Measurements from ENCODE around the gene IL17RD. TPM values are rescaled to one million over a fixed set of nuclear protein-coding genes. Genes with fewer than 3 reads are reported as not detected.

The IL17RD gene
- total RNA-seq, 1 experiment from 2014 or later: 1.3 TPM

- Histone ChIP-seq H3K36me3 (ENCODE audit: insufficient read depth, low read length, poor library complexity, severe bottlenecking) (no peaks in the 10 kb centered on the region), H3K4me3 (ENCODE audit: low read depth, low read length, poor library complexity, severe bottlenecking) (no peak overlapping the region), H3K9me3 (ENCODE audit: low read depth, low read length, poor library complexity, severe bottlenecking) (no peaks in the 10 kb centered on the region), H3K27me3 (replicated peaks; ENCODE audit: insufficient read depth, low read depth, low read length, poor library complexity) (no peaks in the 10 kb centered on the region), H3K27ac (ENCODE audit: low read depth, low read length, poor library complexity, severe bottlenecking) (no peak overlapping the region), H3K4me1 (ENCODE audit: insufficient read depth, low read length, poor library complexity, severe bottlenecking) (peaks cover 51% of the 10 kb centered on the region)
- POLR2A ChIA-PET (ENCODE audit: low non-redundant PET): no interaction called here
- no TSS peak for BruUV-seq (replicated peaks)
- CTCF ChIA-PET: no interaction called here
- no peak for TF ChIP-seq EZH2 (IDR thresholded peaks at IDR 0.05; ENCODE audit: borderline replicate concordance, low read depth, low read length, poor library complexity, severe bottlenecking)
- no peak for TF ChIP-seq CTCF (conservative IDR thresholded peaks at IDR 0.05; ENCODE audit: low read depth, low read length)
- DNase-seq (ENCODE audit: low spot score): no peak
- intact Hi-C loops (cut with micrococcal nuclease; ENCODE audit: unreplicated experiment): no loop called here
Observed at GRCh38 chr3:57154470-57155309, 10.5 kb downstream of the IL17RD start.

GRCh38 chr3:57152151-57153143 lies 12.7 kb downstream of the IL17RD start:
- no peak for DNase-seq (ENCODE audit: low spot score)
- H3K9me3 ChIP-seq (ENCODE audit: low read depth, low read length, poor library complexity, severe bottlenecking): no peaks in the 10 kb centered on the region
- intact Hi-C loops (cut with micrococcal nuclease; ENCODE audit: unreplicated experiment): no loop called here
- H3K27ac ChIP-seq (ENCODE audit: low read depth, low read length, poor library complexity, severe bottlenecking): no peak overlapping the region
- TF ChIP-seq CTCF (conservative IDR thresholded peaks at IDR 0.05; ENCODE audit: low read depth, low read length) (no peak), EZH2 (IDR thresholded peaks at IDR 0.05; ENCODE audit: borderline replicate concordance, low read depth, low read length, poor library complexity, severe bottlenecking) (no peak)
- H3K4me1 ChIP-seq (ENCODE audit: insufficient read depth, low read length, poor library complexity, severe bottlenecking): peaks cover 31% of the 10 kb centered on the region
- no peaks in the 10 kb centered on the region for H3K27me3 ChIP-seq (replicated peaks; ENCODE audit: insufficient read depth, low read depth, low read length, poor library complexity)
- no peak overlapping the region for H3K4me3 ChIP-seq (ENCODE audit: low read depth, low read length, poor library complexity, severe bottlenecking)
- no TSS peak for BruUV-seq (replicated peaks)
- no peaks in the 10 kb centered on the region for H3K36me3 ChIP-seq (ENCODE audit: insufficient read depth, low read length, poor library complexity, severe bottlenecking)
- ChIA-PET CTCF (no interaction called here), POLR2A (ENCODE audit: low non-redundant PET) (no interaction called here)

- BruUV-seq (replicated peaks): no TSS peak
- H3K27ac ChIP-seq (ENCODE audit: low read depth, low read length, poor library complexity, severe bottlenecking): no peak overlapping the region
- TF ChIP-seq EZH2 (IDR thresholded peaks at IDR 0.05; ENCODE audit: borderline replicate concordance, low read depth, low read length, poor library complexity, severe bottlenecking): no peak
- no peak for TF ChIP-seq CTCF (conservative IDR thresholded peaks at IDR 0.05; ENCODE audit: low read depth, low read length)
- no peaks in the 10 kb centered on the region for H3K36me3 ChIP-seq (ENCODE audit: insufficient read depth, low read length, poor library complexity, severe bottlenecking)
- no peaks in the 10 kb centered on the region for H3K9me3 ChIP-seq (ENCODE audit: low read depth, low read length, poor library complexity, severe bottlenecking)
- H3K27me3 ChIP-seq (replicated peaks; ENCODE audit: insufficient read depth, low read depth, low read length, poor library complexity): no peaks in the 10 kb centered on the region
- peaks cover 30% of the 10 kb centered on the region for H3K4me1 ChIP-seq (ENCODE audit: insufficient read depth, low read length, poor library complexity, severe bottlenecking)
- no peak for DNase-seq (ENCODE audit: low spot score)
- ChIA-PET POLR2A (ENCODE audit: low non-redundant PET) (no interaction called here), CTCF (no interaction called here)
- H3K4me3 ChIP-seq (ENCODE audit: low read depth, low read length, poor library complexity, severe bottlenecking): no peak overlapping the region
- intact Hi-C loops (cut with micrococcal nuclease; ENCODE audit: unreplicated experiment): no loop called here
Observed at GRCh38 chr3:57151749-57152148, 13.4 kb downstream of the IL17RD start.
